ENCODE data around the gene MAVS.
"Not testable (repeated sequence)": the region's sequence is repeated elsewhere in the genome, so short reads cannot be mapped to it uniquely, and the experiment has no call there.

MAVS gene

DNA sequence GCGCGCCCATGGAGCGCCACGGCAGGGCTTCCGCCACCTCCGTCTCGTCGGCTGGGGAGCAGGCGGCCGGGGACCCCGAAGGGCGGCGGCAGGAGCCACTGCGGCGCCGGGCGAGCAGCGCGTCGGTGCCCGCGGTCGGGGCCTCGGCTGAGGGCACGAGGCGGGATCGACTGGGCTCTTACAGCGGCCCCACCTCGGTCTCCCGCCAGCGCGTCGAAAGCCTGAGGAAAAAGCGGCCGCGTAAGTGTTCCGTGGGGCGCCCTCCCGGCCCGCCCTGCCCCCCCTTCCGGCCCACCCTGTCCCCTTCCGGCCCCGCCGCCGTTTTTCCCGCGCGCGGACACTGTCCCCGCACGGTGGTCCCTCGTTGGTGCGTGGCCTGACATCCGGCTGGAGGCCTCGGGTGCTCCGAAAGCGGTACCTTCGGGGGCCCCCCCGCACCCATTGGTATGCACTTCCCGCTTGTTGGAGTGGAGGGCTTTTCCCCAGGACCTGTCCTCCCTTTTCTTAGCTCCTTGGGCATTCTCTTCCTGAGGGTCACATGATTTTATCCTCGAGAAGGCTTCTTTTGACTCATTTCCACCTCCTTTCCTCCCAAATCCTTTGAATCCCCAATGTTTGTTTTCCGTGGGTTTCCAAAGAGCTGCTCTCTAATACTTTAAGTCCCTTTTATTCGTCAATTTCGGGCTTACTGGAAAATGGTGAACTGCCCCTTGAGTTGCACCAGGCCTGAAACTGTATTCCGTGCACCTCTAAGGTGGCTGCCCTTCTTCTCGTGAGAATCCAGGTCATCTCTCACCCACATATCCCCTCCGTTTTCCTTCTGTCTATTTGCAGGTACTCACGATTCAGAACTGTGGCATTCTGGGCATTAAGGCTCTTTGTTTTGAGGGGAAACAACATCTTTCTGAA is 43.1 kb downstream of the MAVS start:
- DNase-seq, result peak; percentile 58

DNA sequence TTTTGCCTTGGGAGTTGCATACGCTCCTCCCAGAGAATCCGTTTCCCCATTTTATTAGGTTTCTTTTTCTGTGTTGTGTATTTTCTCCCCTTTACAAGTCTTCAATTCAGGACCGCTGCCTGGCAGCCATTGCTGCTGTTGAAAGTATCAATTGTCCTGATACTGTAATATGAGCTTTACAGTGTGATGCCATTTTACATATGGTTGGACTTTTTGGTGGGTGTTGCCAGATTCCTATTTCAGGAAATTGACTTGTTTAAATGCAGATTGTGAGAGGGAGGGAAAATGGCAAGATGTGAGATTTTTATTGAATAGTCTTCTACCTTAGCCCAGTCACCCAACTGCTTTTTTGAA is 43.7 kb downstream of the MAVS start:
- DNase-seq, result no peak

DNA sequence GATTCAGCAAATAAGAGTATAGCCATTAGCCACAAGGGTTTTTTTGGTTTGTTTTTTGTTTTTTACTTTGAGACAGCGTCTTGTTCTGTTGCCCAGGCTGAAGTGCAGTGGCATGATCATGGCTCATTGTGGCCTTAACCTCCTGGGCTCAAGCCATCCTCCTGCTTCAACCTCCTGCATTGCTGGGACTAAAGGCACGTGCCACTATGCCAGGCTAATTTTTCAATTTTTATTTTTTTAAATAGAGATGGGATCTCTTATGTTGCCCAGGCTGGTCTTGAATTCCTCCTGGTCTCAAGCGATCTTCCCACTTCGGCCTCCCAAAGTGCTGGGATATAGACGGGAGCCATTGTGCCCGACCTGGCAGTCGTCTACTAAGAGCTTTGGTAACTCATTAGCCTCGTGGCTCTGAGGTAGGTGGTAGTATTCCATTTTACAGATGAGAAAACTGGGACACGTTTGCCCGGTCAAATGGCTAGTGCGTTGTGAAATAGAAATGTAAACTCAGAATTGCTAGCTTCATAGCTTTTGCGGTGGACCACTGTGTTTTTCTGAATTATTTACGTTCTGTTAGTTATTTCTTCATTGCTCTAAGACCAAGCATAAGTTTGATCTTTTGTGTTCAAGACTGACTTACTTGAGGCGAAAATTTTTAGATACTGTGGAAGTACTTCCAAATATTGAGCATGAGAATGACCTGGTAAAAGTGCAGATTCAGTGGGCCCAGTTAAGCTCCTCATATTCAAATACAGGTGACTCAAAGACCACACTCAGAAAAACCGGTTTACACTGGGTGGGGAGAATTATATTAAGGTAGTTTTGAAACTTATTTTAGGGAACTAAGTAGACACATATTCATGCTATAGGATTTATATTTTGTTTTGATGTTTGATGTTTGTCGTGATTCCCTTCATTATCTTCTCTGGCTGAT is 44.6 kb downstream of the MAVS start:
- no peak for DNase-seq

DNA sequence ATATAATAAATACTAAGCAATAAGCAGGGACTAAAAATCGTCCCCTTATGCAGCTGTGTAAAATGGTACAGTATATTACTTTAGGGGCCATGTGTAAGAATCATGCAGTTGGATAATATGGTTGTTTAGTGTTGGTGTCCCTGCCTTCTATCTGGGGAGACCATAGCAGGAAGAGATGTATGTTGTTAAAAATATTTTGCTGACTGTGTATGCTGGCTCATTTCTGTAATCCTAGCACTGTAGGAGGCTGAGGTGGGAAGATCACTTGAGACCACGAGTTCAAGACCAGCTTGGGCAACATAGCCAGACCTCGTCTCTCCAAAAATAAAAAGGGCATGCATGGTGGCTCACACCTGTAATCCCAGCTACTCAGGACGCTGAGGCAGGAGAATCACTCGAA is 48.2 kb downstream of the MAVS start:
- no peak for DNase-seq

DNA sequence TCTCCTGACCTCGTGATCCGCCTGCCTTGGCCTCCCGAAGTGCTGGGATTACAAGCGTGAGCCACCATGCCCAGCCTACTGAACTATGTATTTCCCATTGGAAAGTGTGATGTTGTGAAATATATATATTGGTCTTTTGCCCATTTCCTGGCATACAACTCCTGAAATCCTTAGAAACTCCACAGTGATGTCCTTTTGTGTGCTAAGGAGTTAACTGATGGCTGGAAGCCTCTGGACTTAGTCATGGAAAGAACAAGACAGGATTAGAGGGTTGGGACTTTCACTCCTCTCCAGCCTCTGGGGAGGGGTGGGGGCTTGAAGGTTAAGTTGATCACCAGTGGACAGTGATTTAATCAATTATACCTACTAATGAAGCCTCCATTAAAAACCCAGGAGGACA is 49.7 kb downstream of the MAVS start:
- no peak for DNase-seq

DNA sequence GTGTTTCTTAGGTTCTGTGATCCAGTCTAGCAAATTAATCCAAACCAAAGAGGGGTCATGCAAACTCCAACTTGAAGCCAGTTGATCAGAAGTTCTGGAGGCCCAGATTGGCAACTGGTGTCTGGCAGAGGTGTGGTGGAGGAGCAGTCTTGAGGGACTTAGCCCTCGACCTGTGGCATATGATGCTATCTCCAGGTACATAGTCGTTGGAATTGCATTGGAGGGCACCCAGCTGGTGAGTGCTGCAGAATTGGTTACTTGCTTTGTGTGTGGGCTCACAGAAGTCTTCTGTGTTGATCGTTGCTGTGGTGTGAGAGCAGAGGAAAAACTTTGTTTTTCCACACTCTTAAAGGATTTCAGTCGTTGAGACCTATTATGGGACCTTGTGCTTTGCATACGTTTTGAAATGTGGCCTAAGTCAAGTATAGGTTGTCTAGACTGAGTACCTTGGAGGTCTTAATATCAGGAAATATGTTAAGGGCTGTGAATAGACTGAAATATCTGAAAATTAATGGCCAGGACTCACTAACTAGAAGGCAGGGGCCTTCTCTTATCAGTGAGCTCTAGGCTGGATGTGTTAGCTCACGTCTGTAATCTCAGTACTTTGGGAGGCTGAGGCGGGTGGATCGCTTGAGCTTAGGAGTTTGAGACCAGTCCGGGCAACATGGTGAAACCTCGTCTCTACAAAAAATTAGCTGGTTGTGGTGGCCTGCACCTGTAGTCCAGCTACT is 50.4 kb downstream of the MAVS start:
- no peak for DNase-seq

DNA sequence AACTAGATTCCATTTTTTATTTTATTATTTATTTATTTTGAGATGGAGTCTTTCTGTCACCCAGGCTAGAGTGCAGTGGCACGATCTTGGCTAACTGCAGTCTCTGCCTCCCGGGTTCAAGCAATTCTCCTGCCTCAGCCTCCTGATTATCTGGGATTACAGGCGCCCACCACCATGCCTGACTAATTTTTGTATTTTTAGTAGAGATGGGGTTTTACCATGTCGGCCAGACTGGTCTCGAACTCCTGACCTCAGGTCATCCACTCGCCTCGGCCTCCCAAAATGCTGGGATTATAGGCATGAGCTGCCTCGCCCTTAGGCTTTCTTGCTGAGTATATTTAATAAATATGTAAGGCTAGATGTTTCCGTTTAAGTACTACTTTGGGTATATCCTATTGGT is 51.5 kb downstream of the MAVS start:
- DNase-seq, result not testable (repeated sequence)

DNA sequence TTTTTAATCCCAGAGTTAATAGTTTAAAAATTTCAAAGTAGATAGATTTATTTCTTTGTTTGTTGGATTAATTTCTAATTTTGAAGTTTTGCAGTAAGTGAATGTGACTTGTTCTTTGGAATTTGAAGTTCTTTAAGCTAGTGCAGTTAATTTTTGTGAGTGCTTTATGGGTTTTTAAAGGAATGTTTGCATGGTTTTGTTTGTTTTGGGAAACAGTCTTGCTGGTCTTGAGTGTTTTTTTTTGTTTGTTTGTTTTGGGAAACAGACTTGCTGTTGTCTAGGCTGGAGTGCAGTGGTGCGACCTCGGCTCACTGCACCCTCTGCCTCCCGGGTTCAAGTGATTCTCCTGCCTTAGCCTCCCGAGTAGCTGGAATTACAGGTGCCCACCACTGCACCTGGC is 52.0 kb downstream of the MAVS start:
- no peak for DNase-seq

DNA sequence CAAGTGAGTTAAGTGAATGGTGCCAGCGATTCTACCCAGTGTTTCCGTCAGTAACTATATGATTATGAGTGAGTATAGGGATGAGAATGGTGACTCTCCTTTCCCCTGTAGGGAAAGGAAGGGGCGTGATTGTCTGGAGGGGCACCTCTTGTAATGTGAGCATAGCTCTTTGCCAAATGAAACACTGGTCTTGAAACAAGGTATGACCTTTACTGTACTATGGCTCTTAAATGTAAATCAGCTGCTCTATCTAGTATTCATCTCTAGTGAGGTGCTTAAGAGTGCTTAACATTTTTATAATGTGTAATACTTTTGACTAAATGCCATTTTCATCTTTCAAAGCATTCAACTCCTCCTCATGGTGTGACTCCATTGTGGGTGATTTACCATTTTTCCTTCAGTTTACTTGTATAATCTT is 53.6 kb downstream of the MAVS start:
- DNase-seq, result no peak

DNA sequence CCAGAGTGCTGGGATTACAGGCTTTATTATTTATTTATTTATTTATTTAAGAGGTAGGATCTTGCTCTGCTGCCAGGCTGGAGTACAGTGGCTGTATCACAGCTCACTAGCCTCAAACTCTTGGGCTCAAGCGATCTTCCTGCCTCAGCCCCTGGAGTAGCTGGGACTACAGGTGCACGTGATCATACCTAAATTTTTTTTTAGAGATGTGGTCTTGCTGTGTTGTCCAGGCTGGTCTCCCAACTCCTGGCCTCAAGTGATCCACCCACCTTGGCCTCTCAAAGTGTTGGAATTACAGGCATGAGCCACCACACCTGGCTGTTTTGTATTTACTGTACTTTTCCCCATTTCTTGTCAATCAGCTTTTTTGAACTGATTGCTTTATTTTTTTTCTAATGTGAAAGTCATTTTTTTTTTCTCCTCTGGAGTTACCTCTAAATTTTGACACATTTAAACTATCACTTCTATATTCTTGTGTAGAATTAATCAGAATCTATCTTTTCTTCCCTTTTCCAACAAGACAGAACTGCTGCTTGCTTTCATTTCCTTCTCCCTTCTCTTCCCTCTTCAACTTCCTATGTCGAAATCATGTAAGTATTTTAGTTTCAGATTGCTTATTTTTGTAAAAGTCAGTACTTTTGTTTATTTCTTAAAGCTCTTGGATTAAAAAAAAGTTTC is 54.5 kb downstream of the MAVS start:
- no peak for DNase-seq

DNA sequence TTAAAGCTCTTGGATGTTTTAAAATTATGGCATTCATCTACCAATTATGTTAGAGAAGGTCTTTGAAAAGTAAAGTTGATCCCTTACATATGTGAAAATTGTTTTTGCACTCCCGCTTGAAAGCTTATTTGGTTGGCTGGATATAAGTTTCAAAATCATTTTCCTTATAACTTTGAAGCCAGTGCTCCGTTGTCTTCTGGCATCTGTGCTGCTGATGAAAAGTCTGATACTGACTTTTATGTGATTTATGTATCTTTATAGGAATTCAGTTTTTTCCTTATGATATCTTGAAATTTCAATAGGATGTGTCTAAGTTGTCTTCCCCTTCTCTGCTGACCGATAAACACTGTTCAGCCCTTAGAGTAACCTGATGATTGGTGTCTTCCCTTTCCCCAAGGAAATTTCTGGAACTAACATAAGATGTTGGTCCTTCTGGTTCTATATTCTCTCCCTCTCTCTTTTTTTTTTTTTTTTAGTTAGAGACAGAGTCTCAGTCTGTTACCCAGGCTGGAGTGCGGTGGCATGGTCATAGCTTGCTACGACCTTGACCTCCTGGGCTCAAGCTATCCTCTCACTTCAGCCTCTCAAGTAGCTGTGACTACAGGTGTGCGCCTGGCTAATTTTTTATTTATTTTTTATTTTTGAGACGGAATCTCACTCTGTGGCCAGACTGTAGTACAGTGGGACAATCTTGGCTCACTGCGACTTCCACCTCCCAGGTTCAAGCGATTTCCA is 55.2 kb downstream of the MAVS start:
- no peak for DNase-seq

DNA sequence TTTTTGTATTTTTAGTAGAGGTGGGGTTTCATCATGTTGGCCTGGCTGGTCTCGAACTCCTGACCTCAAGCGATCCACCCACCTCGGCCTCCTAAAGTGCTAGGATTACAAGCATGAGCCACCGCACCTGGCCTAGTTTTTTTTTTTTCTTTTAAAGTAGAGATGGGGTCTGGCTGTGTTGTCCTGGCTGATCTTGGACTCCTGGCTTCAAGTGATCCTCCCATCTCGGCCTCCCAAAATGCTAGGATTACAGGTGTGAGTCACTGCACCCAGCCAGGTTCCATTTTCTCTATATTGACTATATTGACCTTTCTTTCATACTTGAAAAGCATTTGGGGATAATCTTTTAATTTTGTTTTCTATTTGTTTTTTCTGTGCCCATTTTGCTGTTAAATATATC is 55.8 kb downstream of the MAVS start:
- no peak for DNase-seq

DNA sequence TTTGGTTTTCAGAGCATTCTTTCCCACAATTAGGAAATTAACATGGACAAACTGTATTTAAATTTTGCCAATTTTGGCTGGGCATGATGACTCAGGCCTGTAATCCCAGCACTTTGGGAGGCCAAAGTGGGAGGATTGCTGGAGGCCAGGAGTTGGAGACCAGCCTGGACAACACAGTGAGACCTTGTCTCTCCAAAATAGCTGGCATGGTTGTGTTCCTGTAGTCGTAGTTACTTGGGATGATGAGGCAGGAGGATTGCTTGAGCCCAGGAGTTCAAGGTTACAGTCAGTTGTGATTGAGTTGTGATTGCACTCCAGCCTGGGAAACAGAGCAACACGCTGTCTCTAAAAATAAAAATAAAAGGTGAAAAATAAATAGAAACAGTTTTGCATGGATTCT is 57.6 kb downstream of the MAVS start:
- no peak for DNase-seq

DNA sequence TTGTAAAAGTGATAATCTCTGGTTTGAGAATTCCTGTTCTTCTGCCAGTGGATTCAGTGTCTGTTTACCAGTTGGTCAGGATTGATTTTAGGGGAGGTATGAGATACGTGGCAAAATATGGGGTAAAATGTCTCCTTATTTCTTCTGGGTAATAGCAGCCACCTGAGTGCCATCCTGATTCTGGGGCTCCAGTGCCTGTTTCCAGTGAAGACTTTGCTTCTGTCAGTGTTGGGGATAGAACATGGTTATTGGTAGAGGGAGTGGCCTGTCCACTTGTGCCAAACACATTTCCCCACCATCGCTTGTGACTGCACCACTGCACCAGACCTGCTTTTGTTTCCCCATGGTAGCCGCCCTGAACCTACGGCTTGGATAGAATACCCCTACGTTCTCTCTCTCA is 58.2 kb downstream of the MAVS start:
- no peak for DNase-seq

DNA sequence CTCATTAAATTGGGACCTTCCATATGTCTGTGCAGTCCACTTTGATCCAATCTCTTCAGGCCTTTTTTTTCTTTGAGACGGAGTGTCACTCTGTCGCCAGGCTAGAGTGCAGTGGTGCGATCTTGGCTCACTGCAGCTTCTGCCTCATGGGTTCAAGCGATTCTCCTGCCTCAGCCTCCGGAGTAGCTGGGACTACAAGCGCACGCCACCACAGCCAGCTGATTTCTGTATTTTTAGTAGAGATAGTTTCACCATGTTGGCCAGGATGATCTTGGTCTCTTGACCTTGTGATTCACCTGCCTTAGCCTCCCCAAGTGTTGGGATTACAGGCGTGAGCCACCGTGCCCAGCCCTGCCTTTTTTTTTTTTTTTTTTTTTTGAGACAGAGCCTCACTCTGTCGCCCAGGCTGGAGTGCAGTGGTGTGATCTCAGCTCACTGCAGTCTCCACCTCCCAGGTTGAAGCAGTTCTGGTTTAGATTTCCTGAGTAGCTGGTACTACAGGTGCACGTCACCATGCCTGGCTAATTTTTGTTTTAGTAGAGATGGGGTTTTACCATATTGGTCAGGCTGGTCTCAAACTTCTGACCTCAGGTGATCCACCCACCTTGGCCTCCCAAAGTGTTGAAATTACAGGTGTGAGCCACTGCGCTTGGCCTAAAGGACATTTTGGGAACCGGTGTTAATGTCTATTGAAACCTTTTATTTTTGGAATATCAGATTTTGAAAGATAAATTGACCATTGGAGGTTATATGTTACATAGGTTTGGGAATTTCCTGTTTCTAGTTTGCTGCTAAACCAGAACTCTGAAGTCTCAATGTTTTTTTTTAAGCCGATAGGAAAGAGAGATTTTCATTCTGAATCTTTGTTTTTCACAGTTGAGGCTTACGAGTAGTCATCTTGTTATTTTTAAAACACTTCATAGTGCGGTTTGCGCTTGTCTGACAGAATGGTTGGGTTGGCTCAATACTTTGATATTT is 60.4 kb downstream of the MAVS start:
- not testable (repeated sequence) for DNase-seq

DNA sequence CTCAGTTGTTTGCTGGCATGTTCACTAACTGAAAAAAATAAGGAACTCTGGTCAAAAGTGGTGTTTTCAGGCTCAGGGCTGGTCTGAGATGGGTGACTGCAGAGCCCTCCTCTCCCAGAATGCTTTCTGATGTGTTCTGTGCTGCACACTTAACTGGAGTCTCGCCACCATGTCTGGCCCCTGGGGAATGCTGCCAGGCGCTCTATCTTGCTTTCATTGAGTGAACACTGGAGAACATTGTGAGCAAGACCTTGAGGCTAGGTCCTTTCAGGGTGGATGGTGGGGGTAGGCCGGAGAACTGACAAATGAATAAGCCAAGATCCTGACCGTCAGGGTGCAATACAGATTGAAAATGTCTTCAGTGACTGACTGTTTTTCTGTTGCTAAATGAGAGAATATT is 62.0 kb downstream of the MAVS start:
- no peak for DNase-seq

DNA sequence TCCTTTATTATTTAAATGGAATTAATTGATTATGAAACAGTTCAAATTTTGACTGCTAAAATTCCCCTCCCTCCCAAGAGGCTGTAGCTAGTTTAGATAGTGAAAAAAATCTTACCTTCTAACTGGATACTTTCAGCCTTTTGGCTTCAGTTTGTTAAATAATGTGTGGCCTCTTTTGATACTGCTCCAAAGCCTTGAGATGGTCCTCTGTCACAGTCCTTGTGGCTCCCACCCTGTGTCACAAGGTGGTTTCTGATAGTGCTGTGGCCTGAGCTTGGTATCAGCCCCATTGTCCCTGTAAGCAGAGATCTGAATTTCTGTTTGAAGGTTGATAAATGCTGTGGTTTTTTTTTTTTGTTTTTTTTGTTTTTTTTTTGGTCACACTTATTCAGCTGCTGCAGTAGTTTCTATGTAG is 63.3 kb downstream of the MAVS start:
- no peak for DNase-seq

DNA sequence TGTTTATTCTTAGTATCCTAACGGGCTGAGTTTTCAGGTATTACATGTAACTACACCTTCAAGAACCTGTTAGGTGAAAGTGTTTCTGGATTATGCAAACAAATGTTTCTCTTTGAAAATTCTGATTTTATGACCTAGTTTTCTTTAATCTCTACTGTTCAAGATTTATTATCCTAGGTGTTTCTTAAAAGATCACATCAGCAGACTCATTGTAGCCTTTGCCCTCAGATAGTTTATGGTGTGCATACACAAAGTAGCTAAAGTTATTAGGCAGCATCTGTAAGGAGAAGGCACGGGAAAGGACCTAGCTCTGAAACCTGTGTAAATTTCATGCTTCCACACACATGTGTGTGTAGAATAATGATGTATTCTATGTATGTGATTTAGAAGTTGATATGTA is 64.2 kb downstream of the MAVS start:
- DNase-seq, result no peak

DNA sequence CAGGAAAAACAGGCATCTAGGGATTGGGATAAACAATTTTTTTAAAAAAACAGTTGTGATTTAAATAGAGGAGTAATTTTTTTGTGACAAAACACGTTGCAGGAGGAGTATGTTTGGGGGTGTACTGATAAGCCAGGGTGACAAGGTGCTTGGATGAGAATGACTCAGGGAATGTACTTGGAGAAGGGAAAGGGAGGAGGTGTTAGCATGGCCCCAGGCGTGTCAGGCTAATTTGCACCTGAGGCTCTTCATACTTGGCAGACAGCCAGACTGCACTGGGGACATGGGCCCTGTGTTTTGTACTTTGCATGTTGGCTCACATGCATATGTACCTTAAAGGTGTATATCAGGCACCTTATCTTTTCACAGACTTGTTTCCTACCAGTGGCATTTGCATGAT is 65.3 kb downstream of the MAVS start:
- DNase-seq, result no peak

DNA sequence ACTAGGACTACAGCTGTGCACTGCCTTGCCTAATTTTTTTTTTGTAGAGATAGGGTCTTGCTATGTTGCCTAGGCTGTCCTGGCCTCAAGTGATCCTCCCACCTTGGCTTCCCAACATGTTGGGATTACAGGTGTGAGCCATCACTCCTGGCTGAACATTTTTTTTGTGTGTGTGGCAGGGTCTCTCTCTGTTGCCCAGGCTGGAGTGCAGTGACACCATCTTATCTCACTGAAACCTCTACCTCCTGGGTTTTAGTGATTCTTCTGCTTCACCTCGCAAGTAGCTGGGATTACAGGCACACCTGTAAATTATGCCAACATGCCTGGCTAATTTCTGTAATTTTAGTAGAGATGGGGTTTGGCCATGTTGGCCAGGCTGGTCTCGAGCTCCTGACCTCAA is 67.8 kb downstream of the MAVS start:
- DNase-seq, result no peak

DNA sequence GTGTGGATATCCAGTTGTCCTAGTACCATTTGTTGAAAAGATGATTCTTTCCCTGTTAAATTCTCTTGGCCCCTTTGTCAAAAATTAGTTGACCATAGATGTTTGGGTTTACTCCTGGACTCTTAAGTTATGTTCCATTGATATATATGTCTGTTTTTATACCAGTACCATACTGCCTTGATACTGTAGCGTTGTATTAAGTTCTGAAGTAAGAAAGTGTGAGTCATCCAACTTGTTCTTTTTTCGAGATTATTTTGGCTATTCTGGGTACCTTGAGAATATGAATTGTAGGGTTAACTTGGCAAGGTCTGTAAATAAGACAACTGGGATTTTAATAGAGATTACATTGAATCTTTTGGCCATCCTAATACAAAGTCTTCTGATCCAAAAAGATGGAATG is 69.1 kb downstream of the MAVS start:
- no peak for DNase-seq
